Measurements from ENCODE around the gene TWIST2.

DNA sequence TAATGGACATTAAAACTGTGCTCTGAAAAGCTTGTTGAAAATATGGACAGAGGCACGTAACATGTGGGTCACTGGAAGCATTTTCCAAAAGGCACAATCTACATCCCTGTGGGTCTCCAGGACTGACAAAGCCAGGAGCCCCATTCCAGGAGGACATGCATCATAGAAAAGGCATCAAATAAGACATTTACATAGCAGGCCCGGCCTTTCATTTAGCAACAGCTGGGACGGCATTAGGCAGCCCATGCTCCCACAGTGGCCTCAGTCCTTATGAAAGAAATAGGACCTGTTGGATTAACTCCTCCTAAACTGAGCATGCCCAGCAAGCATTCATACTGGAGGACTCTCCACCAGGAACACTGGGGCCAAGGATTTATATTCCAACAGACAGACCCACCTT is 72.2 kb downstream of the TWIST2 start:
- TF ChIP-seq, protein P1, sequence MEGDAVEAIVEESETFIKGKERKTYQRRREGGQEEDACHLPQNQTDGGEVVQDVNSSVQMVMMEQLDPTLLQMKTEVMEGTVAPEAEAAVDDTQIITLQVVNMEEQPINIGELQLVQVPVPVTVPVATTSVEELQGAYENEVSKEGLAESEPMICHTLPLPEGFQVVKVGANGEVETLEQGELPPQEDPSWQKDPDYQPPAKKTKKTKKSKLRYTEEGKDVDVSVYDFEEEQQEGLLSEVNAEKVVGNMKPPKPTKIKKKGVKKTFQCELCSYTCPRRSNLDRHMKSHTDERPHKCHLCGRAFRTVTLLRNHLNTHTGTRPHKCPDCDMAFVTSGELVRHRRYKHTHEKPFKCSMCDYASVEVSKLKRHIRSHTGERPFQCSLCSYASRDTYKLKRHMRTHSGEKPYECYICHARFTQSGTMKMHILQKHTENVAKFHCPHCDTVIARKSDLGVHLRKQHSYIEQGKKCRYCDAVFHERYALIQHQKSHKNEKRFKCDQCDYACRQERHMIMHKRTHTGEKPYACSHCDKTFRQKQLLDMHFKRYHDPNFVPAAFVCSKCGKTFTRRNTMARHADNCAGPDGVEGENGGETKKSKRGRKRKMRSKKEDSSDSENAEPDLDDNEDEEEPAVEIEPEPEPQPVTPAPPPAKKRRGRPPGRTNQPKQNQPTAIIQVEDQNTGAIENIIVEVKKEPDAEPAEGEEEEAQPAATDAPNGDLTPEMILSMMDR (IDR thresholded peaks at IDR 0.05), result no peak
- TF ChIP-seq POLR2A (IDR thresholded peaks at IDR 0.05), result no peak

Data from thyroid gland (tissue), 4 donors.